Activated CD4-positive, alpha-beta T cell treated with anti-CD3 and anti-CD28 coated beads, Interleukin-10, Interleukin-2, amounts not matched to agents 100 ng/mL and 50 ng/mL, durations not matched to agents 16 hours and 8 hours (primary cell): Measurements from ENCODE around the gene HEATR3.

ENCODE experiments used
- DNase-seq: peaks from one replicate; pipeline ENCODE4 v3.0.0-alpha.2; 2020

HEATR3 gene

GRCh38 chr16:50059111-50059510 is 6.7 kb upstream of the HEATR3 start:
- no peak for DNase-seq

DNA sequence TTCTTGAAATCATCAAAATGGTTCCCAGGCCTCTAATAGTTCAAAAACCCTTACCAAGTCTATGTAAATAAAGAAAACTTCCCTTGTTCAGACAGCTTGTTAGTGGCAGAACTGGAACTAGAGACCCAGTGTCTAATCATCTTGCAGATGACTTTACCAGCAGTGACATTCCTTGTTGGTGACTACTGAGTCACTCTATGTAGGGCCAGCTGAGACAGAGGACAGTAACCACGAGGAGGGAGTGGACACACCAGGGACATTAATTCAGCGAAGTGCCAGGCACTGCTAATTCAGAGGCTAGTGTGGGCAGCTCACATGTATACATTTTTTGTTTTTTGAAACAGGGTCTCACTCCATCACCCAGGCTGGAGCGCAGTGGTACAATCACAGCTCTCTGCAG is 6.1 kb upstream of the HEATR3 start:
- no peak for DNase-seq

GRCh38 chr16:50061326-50061725 is 4.4 kb upstream of the HEATR3 start:
- no peak for DNase-seq

GRCh38 chr16:50065241-50065623 is 538 bp upstream of the HEATR3 start:
- DNase-seq: no peak

- no peak for DNase-seq
Measured at GRCh38 chr16:50066482-50067289, 916 bp downstream of the HEATR3 start.

GRCh38 chr16:50067290-50067853 is 1.6 kb downstream of the HEATR3 start:
- DNase-seq: peak; percentile 68

- no peak for DNase-seq
Measured at GRCh38 chr16:50068550-50068949, 2.8 kb downstream of the HEATR3 start.

DNA sequence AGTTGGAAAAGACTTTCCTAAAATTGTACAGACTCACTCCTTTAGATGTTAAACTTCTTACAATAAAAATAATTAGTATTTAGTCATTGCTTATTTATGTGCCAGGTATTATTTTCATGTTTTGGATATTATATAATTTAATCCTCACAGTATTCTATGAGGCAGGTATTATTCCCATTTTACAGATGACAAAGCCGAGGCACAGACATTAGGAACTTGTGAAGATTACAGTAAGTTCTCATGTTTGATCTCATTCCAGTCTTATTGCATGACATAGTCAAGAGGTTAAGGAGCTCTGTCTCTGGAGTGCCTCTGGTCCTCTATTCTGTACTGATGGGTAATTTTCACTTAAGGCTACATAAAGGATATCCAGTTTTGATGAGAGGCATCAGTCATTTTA is 3.3 kb downstream of the HEATR3 start:
- no peak for DNase-seq

DNA sequence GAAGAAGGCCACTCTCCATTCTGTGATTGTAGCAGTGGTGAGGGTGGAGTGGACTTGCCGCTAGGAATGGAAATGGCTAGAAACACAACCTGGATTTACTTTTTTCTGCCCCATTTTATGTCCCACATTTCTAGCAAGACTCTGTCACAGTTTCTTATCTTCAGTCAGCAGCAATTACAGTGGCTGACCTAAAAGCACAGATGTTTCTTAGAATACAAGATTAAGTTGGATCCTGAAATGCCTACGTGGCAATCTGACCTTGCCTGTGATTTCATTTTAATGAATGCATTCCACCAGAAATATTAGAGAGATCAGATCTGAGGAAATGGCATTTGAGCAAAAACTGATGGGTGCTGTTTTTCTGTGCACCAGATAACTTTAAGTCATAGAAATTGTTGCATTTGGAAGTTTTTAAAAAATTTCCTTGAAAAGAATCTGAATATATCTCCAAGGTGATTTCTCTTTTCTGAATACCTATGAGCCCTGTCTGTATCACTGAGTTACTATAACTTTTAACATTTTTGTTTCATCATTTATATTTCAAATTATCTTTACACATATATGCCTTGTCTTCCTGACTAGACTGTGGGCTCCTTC is 5.4 kb downstream of the HEATR3 start:
- DNase-seq: no peak

DNA sequence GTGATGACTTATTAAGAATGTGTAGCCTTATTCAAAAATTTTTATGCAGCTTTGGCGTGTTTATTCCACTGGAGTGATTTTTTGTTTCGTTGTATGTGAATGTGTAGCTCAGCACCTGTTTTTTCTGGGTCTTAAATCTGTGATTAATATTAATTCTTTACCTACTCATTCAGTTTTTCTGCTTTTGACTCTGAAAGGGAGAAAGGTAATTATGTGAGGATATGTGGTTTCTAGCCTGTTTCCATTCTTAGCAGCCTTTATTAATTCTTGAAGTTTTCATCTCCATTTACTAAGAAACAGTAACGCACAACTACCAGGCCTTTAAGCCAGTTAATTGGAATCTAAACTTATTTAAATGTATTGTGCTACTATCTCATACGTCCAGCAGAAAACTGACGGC is 7.0 kb downstream of the HEATR3 start:
- DNase-seq: peak; percentile 63

DNA sequence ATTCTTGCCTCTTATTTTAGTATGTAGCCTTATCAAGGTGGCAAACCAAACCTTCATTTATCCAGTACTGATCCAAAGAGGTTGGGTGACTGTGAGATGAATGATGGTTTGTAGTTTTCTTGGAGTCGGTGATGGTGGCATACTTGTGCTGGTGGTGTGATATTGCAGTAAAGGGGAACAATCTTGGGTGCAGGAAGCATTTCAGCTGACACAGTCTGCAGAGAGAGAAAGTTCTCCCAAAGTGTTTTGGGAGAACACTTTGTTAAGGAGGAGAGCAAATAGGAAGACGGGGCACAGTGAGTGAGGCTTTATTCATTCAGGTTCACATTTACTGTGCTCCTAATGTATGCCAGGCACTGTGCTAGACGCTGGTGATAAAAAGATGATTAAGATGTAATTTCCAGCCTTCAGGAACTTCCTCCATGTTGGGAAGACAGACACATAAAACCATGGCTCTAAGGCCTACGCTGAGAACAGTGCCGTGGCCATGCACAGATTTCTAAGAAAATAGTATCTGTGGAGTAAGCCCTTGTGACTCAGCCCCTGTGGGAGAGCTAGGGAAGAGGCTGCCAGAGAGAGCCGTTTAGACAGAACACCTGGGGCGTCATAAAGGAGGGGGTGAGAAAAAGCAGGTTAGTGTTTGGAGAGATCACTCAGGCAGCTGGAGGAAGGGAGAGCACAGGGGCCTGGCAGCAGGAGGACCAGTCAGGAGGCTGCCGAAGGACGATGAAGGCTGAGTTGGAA is 13.8 kb downstream of the HEATR3 start:
- DNase-seq: no peak

GRCh38 chr16:50081428-50082018 is 15.8 kb downstream of the HEATR3 start:
- DNase-seq: no peak

DNA sequence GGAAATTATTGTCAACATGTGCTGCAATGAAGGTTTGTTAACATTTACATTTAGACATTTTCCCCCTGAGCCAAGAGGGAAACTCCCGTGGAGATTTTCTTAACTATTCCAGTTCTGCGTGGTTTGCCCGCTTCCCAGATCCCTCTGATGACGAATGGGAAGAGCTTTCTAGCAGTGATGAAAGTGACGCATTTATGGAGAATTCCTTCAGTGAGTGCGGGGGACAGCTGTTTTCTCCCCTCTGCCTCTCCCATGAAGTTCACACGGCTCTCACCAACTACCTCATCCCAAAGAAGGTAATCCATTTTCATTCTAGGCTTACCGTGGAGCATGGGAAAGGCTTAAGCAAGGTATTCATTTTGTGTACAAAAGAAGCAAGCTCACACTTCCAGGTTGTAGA is 18.2 kb downstream of the HEATR3 start:
- DNase-seq: no peak

- no peak for DNase-seq
Measured at GRCh38 chr16:50086176-50086575, 20.4 kb downstream of the HEATR3 start.

DNA sequence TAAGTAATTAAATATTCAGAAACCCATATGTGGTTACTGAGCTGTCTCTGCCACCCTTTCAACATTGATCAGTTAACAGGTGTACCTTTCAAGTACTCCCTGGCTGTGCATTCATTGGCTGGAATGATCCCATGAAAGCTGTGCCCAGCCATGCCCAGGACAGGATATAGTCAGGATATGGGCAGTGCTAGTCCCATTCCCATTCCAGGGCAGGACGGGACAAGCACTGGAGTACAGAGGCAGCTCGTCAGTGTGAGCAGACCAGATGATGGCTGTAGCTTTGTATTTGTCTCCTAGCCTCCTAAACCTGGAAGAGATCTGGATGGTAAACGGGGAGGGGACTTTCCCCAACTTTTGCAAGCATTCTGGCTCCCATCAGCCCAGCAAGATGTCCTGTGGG is 22.5 kb downstream of the HEATR3 start:
- DNase-seq: no peak

- DNase-seq: no peak
Measured at GRCh38 chr16:50092891-50093290, 27.1 kb downstream of the HEATR3 start.

- DNase-seq: peak; percentile 85
Measured at GRCh38 chr16:50093607-50094539, 28.1 kb downstream of the HEATR3 start.

- no peak for DNase-seq
Measured at GRCh38 chr16:50096791-50097190, 31.0 kb downstream of the HEATR3 start.

GRCh38 chr16:50099957-50100648 is 34.3 kb downstream of the HEATR3 start:
- DNase-seq: no peak

GRCh38 chr16:50102051-50102746 is 36.4 kb downstream of the HEATR3 start:
- peak; percentile 85 for DNase-seq

GRCh38 chr16:50103764-50104163 is 38.0 kb downstream of the HEATR3 start:
- DNase-seq: no peak
